H9 (cell line): ENCODE results near the gene TMEM269. TPM values are rescaled to one million over a fixed set of nuclear protein-coding genes. Genes with fewer than 3 reads are reported as not detected.
A peak's percentile ranks its signal among the peaks of the same experiment; 100 is the strongest.

Experiments
- DNase-seq: peaks from one replicate; pipeline ENCODE4 v3.0.0-alpha.2; 2017
- H2AFZ ChIP-seq: one replicate; pipeline ENCODE4 v1.6.1; 2013; ENCODE audit warnings: mild to moderate bottlenecking, low read length, control low read depth, moderate library complexity
- H2AK5ac ChIP-seq: 2 replicates; pipeline ENCODE4 v1.6.1; 2013; ENCODE audit warnings: low read length, control low read depth, mixed read lengths; ENCODE audit not compliant: insufficient read length
- H2BK120ac ChIP-seq: one replicate; pipeline ENCODE4 v1.6.1; 2013; ENCODE audit warnings: low read depth, mild to moderate bottlenecking, low read length, control low read depth, inconsistent platforms; ENCODE audit not compliant: poor library complexity, severe bottlenecking
- H2BK12ac ChIP-seq: 2 replicates; pipeline ENCODE4 v1.6.1; 2013; ENCODE audit warnings: low read length, control low read depth, mixed read lengths, low read depth; ENCODE audit not compliant: insufficient read length
- H2BK15ac ChIP-seq: 2 replicates; pipeline ENCODE4 v1.6.1; 2013; ENCODE audit warnings: low read depth, low read length, control low read depth
- H2BK20ac ChIP-seq: one replicate; pipeline ENCODE4 v1.6.1; 2013; ENCODE audit warnings: low read depth, mild to moderate bottlenecking, low read length, control low read depth, inconsistent platforms; ENCODE audit not compliant: poor library complexity, severe bottlenecking
- H2BK5ac ChIP-seq: 2 replicates; pipeline ENCODE4 v1.6.1; 2013; ENCODE audit warnings: low read length, control low read depth, mixed read lengths; ENCODE audit not compliant: insufficient read length
- H3K14ac ChIP-seq: 2 replicates; pipeline ENCODE4 v1.6.1; 2013; ENCODE audit warnings: low read length, control low read depth; ENCODE audit not compliant: insufficient read depth
- H3K18ac ChIP-seq: 2 replicates; pipeline ENCODE4 v1.6.1; 2013; ENCODE audit warnings: low read depth, mild to moderate bottlenecking, mixed read lengths, low read length, control low read depth; ENCODE audit not compliant: insufficient read length
- H3K23ac ChIP-seq: 2 replicates; pipeline ENCODE4 v1.6.1; 2013; ENCODE audit warnings: low read length, control low read depth, mixed read lengths, low read depth; ENCODE audit not compliant: insufficient read length
- H3K23me2 ChIP-seq: 2 replicates; pipeline ENCODE4 v1.6.1; 2013; ENCODE audit warnings: low read depth, mild to moderate bottlenecking, mixed read lengths, low read length, control low read depth; ENCODE audit not compliant: insufficient read length, poor library complexity, severe bottlenecking
- H3K27ac ChIP-seq: 2 replicates; pipeline ENCODE4 v1.5.1; 2013; ENCODE audit warnings: low read length, control low read depth, mixed read lengths, low read depth; ENCODE audit not compliant: insufficient read length
- H3K27me3 ChIP-seq: 2 replicates; pipeline ENCODE4 v1.6.1; 2013; ENCODE audit warnings: low read length, control low read depth, inconsistent platforms; ENCODE audit not compliant: insufficient read depth
- H3K4ac ChIP-seq: 2 replicates; pipeline ENCODE4 v1.6.1; 2013; ENCODE audit warnings: low read depth, mild to moderate bottlenecking, control low read depth, inconsistent platforms, low read length, moderate library complexity
- H3K4me1 ChIP-seq: 2 replicates; pipeline ENCODE4 v1.6.1; 2013; ENCODE audit warnings: low read length, control low read depth, inconsistent platforms; ENCODE audit not compliant: insufficient read depth
- H3K4me2 ChIP-seq: 2 replicates; pipeline ENCODE4 v1.6.1; 2013; ENCODE audit warnings: low read length, control low read depth, mixed read lengths; ENCODE audit not compliant: insufficient read length, insufficient read depth
- H3K56ac ChIP-seq: 2 replicates; pipeline ENCODE4 v1.6.1; 2013; ENCODE audit warnings: low read depth, mild to moderate bottlenecking, mixed read lengths, low read length, control low read depth; ENCODE audit not compliant: insufficient read length
- H3K79me1 ChIP-seq: 2 replicates; pipeline ENCODE4 v1.6.1; 2013; ENCODE audit warnings: low read depth, mild to moderate bottlenecking, moderate library complexity, low read length, control low read depth, inconsistent platforms; ENCODE audit not compliant: insufficient read depth, poor library complexity, severe bottlenecking
- H3K79me2 ChIP-seq: 2 replicates; pipeline ENCODE4 v1.6.1; 2013; ENCODE audit warnings: low read length, control low read depth, inconsistent platforms; ENCODE audit not compliant: insufficient read depth
- H3K9ac ChIP-seq: 2 replicates; pipeline ENCODE4 v1.6.1; 2013; ENCODE audit warnings: low read length, control low read depth, mixed read lengths; ENCODE audit not compliant: insufficient read length; ENCODE audit errors: extremely low read depth
- H3K9me3 ChIP-seq: one replicate; pipeline ENCODE4 v1.6.1; 2013; ENCODE audit warnings: low read depth, low read length, inconsistent platforms; ENCODE audit not compliant: control insufficient read depth
- H3T11ph ChIP-seq: one replicate; pipeline ENCODE4 v1.6.1; 2013; ENCODE audit warnings: mild to moderate bottlenecking, low read length, control low read depth, inconsistent platforms
- H4K20me1 ChIP-seq: one replicate; pipeline ENCODE4 v1.6.1; 2013; ENCODE audit not compliant: control insufficient read depth, insufficient read length, insufficient read depth
- H4K5ac ChIP-seq: 2 replicates; pipeline ENCODE4 v1.6.1; 2013; ENCODE audit warnings: low read depth, mild to moderate bottlenecking, mixed read lengths, low read length, control low read depth; ENCODE audit not compliant: insufficient read length
- H4K8ac ChIP-seq: replicated peaks from 2 replicates; pipeline ENCODE4 v1.6.1; 2013; ENCODE audit warnings: low read length, control low read depth, mixed read lengths, low read depth; ENCODE audit not compliant: insufficient read length
- H4K91ac ChIP-seq: 2 replicates; pipeline ENCODE4 v1.6.1; 2013; ENCODE audit warnings: low read depth, mild to moderate bottlenecking, moderate library complexity, mixed read lengths, low read length, control low read depth; ENCODE audit not compliant: insufficient read length
- H3K27ac Mint-ChIP-seq, 3 experiments: 2 replicates in 2 of 3; 3 replicates in 1 of 3; pipeline ENCODE4 v1.8.0; 2020 to 2021; ENCODE audit warnings: mixed read lengths in 3 of 3, mild to moderate bottlenecking in 1 of 3, moderate library complexity in 1 of 3
- H3K27me3 Mint-ChIP-seq: 2 replicates; pipeline ENCODE4 v1.8.0; 2021; ENCODE audit warnings: low read depth, mild to moderate bottlenecking, moderate library complexity, mixed read lengths
- H3K36me3 Mint-ChIP-seq, 3 experiments: 2 replicates in 2 of 3; 3 replicates in 1 of 3; pipeline ENCODE4 v1.8.0; 2020 to 2021; ENCODE audit warnings: low read depth in 3 of 3, mixed read lengths in 3 of 3; ENCODE audit not compliant: insufficient read depth in 1 of 3
- H3K4me1 Mint-ChIP-seq, 2 experiments: 2 replicates each; pipeline ENCODE4 v1.8.0; 2020; ENCODE audit warnings: mixed read lengths in 2 of 2
- H3K4me3 Mint-ChIP-seq, 2 experiments: 2 replicates in 1 of 2; 3 replicates in 1 of 2; pipeline ENCODE4 v1.8.0; 2020 to 2021; ENCODE audit warnings: mild to moderate bottlenecking in 2 of 2, mixed read lengths in 2 of 2, moderate library complexity in 1 of 2
- H3K9me3 Mint-ChIP-seq, 2 experiments: 2 replicates in 1 of 2; 3 replicates in 1 of 2; pipeline ENCODE4 v1.8.0; 2020; ENCODE audit warnings: mild to moderate bottlenecking in 2 of 2, mixed read lengths in 2 of 2, moderate library complexity in 1 of 2
- CTCF ChIP-seq: fragments of 200-600 bp; sonication (generic); conservative IDR thresholded peaks from 3 replicates; pipeline ENCODE4 v1.8.0; 2021; ENCODE audit warnings: antibody characterized with exemption, mild to moderate bottlenecking
- WGBS: extraction: QIAGEN DNeasy Blood & Tissue Kit; methylation state at CpG from one replicate; pipeline ENCODE4 v1.1.7; 2013; ENCODE audit warnings: missing lambda C conversion rate, low lambda C conversion rate, mixed read lengths; ENCODE audit not compliant: insufficient read length; ENCODE audit errors: extremely low coverage; 5-methylcytosine and 5-hydroxymethylcytosine counted together
- total RNA-seq: library from RNA; stranded (reverse); gene quantifications from 2 replicates; pipeline ENCODE4 v1.2.1, GENCODE V29; 2021

The TMEM269 gene
- total RNA-seq, 1 experiment from 2014 or later: 0.17 TPM

GRCh38 chr1:42845866-42846256 lies 61.1 kb downstream of the TMEM269 start:
- no peak overlapping the region for H3K14ac ChIP-seq
- peaks cover 27 to 46% (median 27%) of the 10 kb centered on the region in 3 experiments for H3K36me3 Mint-ChIP-seq
- H3K9ac ChIP-seq: peak overlapping the region; percentile 41
- no peak overlapping the region for H3K4ac ChIP-seq
- no peak overlapping the region for H2BK5ac ChIP-seq
- H4K20me1 ChIP-seq: no peaks in the 10 kb centered on the region
- no peak overlapping the region for H4K5ac ChIP-seq
- H3K27ac ChIP-seq: no peak overlapping the region
- peak overlapping the region; percentile 67 for H3K4me2 ChIP-seq
- no peak overlapping the region for H2BK15ac ChIP-seq
- peak overlapping the region; percentile 93 to 94 for H3K4me3 Mint-ChIP-seq
- no peaks in the 10 kb centered on the region for H3K9me3 ChIP-seq
- H3K27me3 Mint-ChIP-seq: no peaks in the 10 kb centered on the region
- H3K27me3 ChIP-seq: no peaks in the 10 kb centered on the region
- WGBS: no CpG with 5 or more reads among the region's 10 CpGs
- no peak overlapping the region for H2BK12ac ChIP-seq
- H3K79me2 ChIP-seq: no peaks in the 10 kb centered on the region; the same call in 1 of the 2 replicates
- H2BK20ac ChIP-seq: no peak overlapping the region
- no peak overlapping the region for H3T11ph ChIP-seq
- H3K9me3 Mint-ChIP-seq: peaks cover 0 to 3% of the 10 kb centered on the region in 2 experiments; a peak in 3 of 5 replicates
- peak overlapping the region in 1 of 3 experiments; percentile 77; a peak in 2 of 7 replicates for H3K27ac Mint-ChIP-seq
- peaks cover 2% of the 10 kb centered on the region; the same call in 1 of the 2 replicates for H3K4me1 ChIP-seq
- no peak overlapping the region for H3K18ac ChIP-seq
- no peak overlapping the region for H2BK120ac ChIP-seq
- H4K8ac ChIP-seq: no peak overlapping the region
- TF ChIP-seq CTCF: no peak
- no peak overlapping the region for H2AFZ ChIP-seq
- no peak for DNase-seq
- H2AK5ac ChIP-seq: no peak overlapping the region
- peaks cover 20 to 25% of the 10 kb centered on the region in 2 experiments for H3K4me1 Mint-ChIP-seq
- H3K23ac ChIP-seq: no peak overlapping the region
- H4K91ac ChIP-seq: no peak overlapping the region
- H3K56ac ChIP-seq: no peak overlapping the region
- H3K79me1 ChIP-seq: peaks cover 4% of the 10 kb centered on the region
- H3K23me2 ChIP-seq: peaks cover 6% of the 10 kb centered on the region
